GM19438 (cell line): ENCODE data around the gene RNF39.

Source experiments
- ATAC-seq: cut with Tn5 transposase; IDR thresholded peaks from one replicate; pipeline ENCODE4 v1.9.1; 2021; ENCODE audit warnings: low read depth; ENCODE audit not compliant: unreplicated experiment

RNF39 gene

GRCh38 chr6:30097902-30098768, 22.6 kb upstream of the RNF39 start:
- ATAC-seq, result no peak

GRCh38 chr6:30096829-30097228, 21.3 kb upstream of the RNF39 start:
- no peak for ATAC-seq

DNA sequence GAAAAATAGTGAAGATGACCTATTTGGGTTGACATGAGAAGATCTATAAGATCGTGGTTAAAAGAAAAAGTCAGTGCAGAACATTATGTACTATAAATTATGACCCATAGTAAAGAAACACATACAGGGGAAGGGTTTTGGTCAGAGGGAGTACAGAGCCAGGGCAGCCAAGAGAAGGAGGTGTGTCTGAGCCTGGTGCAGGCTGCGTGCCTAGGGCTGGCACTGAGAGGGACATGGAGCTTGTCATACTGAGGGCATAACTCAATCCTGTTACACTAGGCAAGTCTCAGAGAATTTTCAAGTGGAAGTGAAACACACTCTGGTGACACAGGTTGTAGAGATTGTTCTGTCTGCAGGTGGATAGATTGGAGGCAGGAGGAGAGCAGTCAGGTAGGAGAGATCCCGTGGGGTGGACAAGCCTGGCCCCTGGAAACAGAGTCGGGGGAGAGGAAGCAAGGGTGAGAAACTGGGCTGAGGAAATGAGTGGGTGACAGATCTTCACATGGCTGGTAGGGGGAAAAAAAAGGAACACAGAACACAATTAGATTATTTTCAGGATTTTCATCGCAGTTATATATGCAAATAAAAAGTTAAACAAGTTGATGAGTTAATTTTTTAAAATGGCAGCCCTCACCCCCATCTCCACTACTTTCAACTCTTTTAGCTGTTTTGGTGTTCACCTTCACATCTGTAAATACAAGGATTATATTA, 18.5 kb upstream of the RNF39 start:
- no peak for ATAC-seq

GRCh38 chr6:30092852-30093543, 17.4 kb upstream of the RNF39 start:
- no peak for ATAC-seq

DNA sequence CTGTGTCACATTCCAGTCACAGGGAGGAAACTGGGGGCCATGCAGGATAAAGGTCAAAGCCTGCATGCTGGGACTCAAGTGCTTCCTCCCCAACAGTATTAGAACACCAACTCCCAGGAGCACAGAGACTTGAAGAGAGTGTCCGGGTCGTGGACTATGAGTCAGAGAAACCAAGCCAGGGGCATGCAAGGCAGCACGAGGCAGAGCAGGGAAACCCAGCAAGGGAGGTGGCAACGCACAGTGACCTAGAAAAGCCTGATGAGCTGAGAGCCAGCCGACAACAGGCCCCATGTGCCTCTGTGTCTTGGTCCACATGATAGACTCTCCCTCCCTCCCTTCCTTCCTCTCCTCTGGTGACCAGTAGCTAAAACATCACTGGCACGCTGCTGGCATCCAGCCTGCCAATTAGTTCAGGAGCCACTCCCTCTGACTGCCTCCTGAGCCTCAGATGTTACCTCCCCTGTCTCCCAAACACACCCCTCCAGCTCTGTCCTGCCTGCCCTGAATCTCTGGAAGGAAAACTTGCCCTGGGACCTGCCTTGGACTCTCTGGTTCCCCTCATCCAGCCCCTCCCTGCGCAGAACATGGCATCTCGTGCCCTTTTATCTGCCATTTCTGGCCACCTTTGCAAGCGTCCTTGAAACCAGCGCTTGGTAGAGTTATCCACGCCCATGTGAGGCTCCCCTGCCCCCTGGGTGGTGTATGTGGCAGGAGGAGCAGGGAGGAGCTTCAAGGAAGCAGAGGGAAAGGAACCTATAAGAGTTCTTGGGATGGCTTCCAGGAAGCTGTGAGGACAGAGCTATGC, 16.2 kb upstream of the RNF39 start:
- no peak for ATAC-seq

GRCh38 chr6:30087876-30088275, 12.3 kb upstream of the RNF39 start:
- no peak for ATAC-seq

DNA sequence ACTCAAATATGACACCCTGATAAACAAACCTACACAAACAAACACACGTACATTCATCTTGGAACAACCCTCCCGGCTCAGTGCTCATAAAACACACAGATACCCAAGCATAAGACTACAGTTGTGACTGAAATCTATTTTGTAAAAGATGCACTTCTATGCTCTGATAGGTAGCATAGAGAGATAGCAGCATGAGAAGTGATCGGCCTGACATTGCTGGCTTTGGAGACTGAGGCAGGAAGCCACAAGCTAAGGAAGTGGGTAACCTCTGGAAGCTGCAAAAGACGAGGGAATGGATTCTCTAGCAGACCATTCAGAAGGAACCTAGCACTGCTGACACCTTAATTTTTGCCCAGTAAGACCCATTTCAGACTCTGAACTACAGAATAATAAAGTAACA, 1.6 kb upstream of the RNF39 start:
- no peak for ATAC-seq

GRCh38 chr6:30075790-30076732, 492 bp upstream of the RNF39 start:
- ATAC-seq, result no peak

DNA sequence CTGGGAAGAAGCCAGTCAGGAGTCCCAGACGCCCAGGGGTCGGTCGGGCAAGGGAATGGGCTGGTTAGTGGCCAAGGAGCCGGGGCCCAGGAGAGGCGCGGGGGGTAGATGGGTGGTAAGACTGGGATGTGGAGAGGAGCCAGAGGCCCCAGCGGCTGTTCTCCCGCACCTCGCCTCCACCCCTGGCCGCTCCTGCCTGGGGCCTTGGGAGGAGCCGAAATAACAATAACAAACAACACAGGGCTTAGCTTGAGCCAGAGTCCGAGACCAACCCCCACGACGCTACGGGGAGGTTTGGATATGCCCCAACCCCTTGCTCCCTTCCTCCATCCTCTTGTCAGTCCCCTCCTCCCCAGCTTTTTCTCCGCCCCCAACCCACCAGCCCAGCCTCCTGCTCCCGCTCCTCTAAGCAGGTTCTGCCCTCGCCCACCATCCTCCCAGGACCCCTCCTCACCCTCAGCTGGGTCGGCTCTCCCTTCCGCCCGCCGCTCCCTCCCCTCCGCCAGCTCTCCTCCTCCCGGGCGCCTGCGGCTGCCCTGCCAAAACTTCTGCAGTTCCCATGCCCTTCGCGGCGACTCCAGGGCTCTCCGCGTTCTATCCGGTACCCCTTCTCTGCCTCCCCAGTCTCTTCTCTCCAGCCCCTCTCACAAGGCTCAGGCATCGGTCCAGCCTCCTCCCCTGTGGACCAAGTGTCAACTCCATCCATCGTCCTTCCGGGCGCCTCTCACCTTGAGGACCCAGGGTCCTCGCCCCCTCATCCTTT, 1.1 kb downstream of the RNF39 start:
- ATAC-seq, result no peak

- ATAC-seq, result no peak
Observed at GRCh38 chr6:30073489-30074235, 1.9 kb downstream of the RNF39 start.

DNA sequence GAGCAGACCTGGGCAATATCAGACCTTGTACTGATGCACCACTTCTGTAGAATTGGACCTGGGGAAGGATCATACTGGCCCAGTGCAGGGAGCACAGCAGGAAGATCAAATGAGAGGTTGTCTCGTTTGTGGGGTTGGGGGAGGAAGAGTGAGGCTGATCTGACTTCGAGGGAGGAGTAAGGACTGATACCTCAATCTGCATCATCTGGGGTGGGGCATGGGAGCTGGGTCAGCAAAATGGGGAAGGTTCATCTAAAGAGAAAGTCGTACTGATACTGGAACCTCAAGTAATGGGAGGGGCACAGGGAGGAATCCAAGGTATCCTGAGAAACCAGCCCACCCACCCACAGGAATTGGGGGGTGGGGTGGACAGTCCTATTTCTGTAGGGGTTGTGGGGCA, 3.7 kb downstream of the RNF39 start:
- ATAC-seq, result no peak

DNA sequence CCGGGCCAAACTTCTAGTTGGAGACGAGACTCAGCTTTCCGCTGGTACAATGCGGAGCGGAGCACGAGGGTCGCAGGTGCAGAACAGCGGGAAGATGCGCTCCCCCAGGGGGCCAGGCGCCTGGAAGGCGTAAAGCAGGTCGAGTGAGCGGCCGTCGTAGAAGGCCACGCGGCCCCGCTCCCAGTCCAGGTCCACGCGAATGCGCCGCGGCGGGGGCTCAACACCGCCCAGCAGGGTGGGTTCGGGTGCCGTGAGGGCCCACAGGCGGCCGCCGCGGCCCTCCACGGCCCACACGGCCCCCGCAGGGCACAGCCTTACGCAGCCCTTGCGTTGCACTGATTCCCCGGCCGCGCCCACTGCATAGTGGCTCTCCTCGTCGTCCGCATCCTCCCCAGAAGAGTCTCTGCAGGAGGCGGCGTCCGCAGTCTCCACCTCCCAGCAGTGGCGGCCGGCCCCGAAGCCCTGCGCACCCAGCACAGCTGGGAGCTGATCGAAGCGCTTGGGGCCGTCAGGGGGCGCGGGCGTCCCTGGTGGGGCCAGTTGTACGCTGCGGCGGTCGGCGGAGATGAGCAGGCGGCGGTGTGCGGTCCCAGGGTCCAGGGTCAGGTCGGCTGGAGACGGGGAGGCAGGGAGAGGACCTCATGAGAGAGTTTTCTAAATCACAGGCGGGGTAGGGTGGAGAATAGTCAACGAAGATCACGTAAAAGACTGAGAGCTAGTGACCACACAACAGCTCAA, 4.3 kb downstream of the RNF39 start:
- ATAC-seq, result no peak

DNA sequence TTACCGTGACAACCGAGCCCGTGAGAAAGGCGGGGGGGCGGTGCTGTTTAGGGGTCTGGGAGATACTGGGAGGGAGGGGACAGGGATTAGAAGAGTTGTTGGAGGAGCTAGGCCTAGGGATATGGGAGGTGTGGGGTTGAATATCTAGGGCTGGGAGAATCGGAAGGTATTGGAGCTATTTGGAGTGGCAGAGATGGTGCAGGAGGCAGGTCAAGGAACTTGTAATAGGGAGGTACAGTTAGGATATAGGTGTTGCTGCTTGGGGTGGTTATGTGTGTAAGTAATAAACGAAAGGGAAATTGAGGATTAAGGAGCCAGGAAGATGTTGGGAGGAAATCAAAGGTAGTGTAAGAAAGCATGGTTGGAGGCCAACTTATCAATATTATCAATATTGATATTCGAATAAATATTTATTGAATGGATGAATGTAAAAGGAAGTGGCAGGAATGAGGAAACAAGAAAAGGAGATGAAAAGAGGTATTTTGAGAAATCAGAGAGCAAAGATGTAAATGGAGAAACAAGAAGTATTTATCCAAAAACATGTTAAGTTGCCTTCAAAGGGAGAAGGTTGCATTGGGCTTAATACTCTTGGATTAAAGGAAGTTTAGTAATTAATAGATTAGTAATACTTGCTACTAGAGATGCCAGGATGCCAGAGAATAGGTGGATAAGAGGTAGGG, 8.0 kb downstream of the RNF39 start:
- ATAC-seq, result no peak

DNA sequence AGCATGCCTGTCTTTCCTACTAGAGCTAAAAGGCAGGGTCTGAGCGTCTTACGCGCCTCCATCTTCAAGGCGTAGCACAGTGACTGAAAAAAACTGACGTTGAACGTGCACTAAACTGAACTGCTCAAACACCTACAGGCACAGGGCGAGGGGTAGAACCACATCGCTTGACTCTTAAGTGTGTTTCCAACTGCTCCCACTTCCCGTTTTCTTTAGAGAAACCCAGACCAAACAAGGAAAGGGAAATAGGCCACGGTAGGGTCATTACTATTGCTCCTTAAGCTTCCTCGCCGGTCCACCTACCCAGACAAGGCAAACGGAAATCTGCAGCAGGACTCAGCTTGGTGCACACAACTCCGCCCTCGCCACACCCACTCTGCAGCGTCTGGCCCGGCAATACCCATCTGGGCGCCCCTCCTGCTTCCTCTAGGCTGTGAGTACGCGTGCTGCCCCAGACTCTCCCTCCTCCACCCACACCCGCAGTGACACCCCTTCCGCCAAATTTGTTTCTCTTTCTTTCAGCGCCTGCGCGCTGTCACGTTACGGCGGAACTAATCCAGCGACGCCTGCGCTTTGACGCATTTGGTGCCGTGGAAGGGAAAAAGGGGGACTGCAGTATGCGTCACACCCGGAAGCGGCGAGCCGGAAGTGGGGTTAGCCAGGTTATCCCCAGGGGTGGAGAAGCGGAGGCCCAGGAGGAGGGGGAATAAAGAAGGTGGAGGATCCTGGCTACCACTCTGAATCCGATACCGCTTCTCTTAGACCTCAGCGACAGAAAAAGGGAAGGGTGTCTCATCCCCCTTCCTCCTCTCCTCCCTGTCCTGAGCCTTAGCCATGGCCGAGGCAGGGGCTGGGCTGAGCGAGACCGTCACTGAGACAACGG, 8.8 kb downstream of the RNF39 start, which contains the start of gene PPP1R11:
Gene PPP1R11 (plus strand): TSS at position 622 of the 883 bp plus-strand sequence. CDS start 213 bp downstream, at position 835.
- ATAC-seq, result peak; percentile 90

DNA sequence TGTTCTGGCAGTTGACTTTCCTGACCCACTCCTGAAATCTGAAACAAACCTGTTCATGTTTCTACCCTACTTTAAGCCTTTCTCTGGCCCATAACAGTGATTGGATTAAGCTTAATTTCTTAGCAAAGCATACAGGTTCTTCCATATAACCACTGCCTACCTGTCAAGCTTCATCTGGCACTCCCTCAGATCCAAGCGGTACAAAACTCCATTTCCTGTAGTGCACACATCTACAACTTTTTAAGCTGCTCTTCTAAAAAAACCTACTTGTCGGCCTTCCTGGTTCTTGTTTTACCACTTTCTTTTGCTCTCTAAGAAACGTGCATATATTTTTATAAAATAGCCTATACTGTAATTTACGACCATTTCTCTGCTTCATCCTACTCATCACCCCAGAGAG, 9.5 kb downstream of the RNF39 start:
- ATAC-seq, result no peak

DNA sequence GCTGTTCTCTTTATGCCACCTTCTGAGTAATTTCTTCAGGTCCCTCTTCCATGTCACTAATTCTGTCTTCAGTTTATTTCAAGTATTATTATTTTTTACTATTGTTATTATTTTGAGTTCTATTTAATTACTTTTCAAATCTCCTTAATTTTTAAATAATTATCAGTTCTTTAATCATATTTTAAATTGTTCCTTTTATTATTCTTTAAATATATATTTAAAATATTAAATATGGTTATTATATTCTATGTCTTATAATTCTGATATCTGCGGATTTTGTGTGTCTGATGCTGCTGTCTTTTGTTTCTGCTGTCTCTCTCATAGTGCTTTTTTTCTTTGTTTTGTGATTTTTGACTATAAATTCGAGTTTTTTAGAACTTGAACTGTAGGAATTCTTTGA, 12.3 kb downstream of the RNF39 start:
- ATAC-seq, result no peak
